Liver (tissue), 9 donors: ENCODE measurements around the gene ADISSP. TPM values are rescaled to one million over a fixed set of nuclear protein-coding genes. Genes with fewer than 3 reads are reported as not detected.

Experiments
- DNase-seq: peaks from one replicate; pipeline ENCODE4 v3.0.0-alpha.2; 2017; ENCODE audit warnings: low spot score
- H3K27ac ChIP-seq, 2 donors: one replicate each; pipeline ENCODE4 v1.7.0; 2013; ENCODE audit warnings: inconsistent platforms in 2 of 2, low read length in 2 of 2, control low read depth in 1 of 2, low read depth in 1 of 2, mild to moderate bottlenecking in 1 of 2
- H3K27me3 ChIP-seq, 4 donors: one replicate each; pipeline versions ENCODE4 v1.6.1 to v1.7.0; 2013; ENCODE audit warnings: low read length in 3 of 4, inconsistent platforms in 1 of 4, mild to moderate bottlenecking in 1 of 4, moderate library complexity in 1 of 4; ENCODE audit not compliant: control insufficient read depth in 4 of 4, insufficient read depth in 4 of 4
- H3K36me3 ChIP-seq, 4 donors: one replicate each; pipeline versions ENCODE4 v1.6.1 to v1.7.0; 2013; ENCODE audit warnings: low read length in 3 of 4, mild to moderate bottlenecking in 3 of 4, low read depth in 1 of 4, moderate library complexity in 1 of 4; ENCODE audit not compliant: control insufficient read depth in 4 of 4, insufficient read depth in 3 of 4
- H3K4me1 ChIP-seq, 4 donors: one replicate each; pipeline versions ENCODE4 v1.6.1 to v1.7.0; 2013; ENCODE audit warnings: low read length in 3 of 4, mild to moderate bottlenecking in 3 of 4, moderate library complexity in 1 of 4; ENCODE audit not compliant: control insufficient read depth in 4 of 4, insufficient read depth in 4 of 4
- H3K4me3 ChIP-seq, 3 donors: one replicate each; pipeline versions ENCODE4 v1.6.1 to v1.7.0; 2013; ENCODE audit warnings: low read length in 3 of 3, control low read depth in 1 of 3, low read depth in 1 of 3, mild to moderate bottlenecking in 1 of 3
- H3K9ac ChIP-seq, 2 donors: one replicate each; pipeline ENCODE4 v1.7.0; 2013; ENCODE audit warnings: low read length in 2 of 2, mild to moderate bottlenecking in 2 of 2, moderate library complexity in 2 of 2, control low read depth in 1 of 2, low read depth in 1 of 2
- H3K9me3 ChIP-seq, 4 donors: one replicate each; pipeline versions ENCODE4 v1.6.1 to v1.7.0; 2013; ENCODE audit warnings: low read length in 3 of 4; ENCODE audit not compliant: control insufficient read depth in 4 of 4
- ATF3 ChIP-seq: IDR thresholded peaks from 2 replicates; pipeline ENCODE4 v1.6.1; 2016; ENCODE audit warnings: antibody characterized with exemption
- EGR1 ChIP-seq, 2 donors: IDR thresholded peaks; 2 replicates each; pipeline ENCODE4 v1.6.1; 2016 to 2018; ENCODE audit warnings: antibody characterized with exemption in 2 of 2, low read depth in 2 of 2
- FOXA2 ChIP-seq: IDR thresholded peaks from 2 replicates; pipeline ENCODE4 v1.6.1; 2016; ENCODE audit warnings: antibody characterized with exemption
- GABPA ChIP-seq, 2 donors: IDR thresholded peaks in 1 of 2; conservative IDR thresholded peaks in 1 of 2; 2 replicates each; pipeline ENCODE4 v1.6.1; 2016; ENCODE audit warnings: antibody characterized with exemption in 2 of 2, mild to moderate bottlenecking in 1 of 2, moderate library complexity in 1 of 2
- HNF4A ChIP-seq, 2 donors: conservative IDR thresholded peaks; 2 replicates each; pipeline ENCODE4 v1.6.1; 2016; ENCODE audit warnings: antibody characterized with exemption in 2 of 2, mild to moderate bottlenecking in 2 of 2
- HNF4G ChIP-seq: IDR thresholded peaks from 2 replicates; pipeline ENCODE4 v1.6.1; 2016; ENCODE audit warnings: antibody characterized with exemption
- JUND ChIP-seq, 2 donors: IDR thresholded peaks; 2 replicates each; pipeline ENCODE4 v1.6.1; 2016; ENCODE audit warnings: antibody characterized with exemption in 2 of 2
- MAX ChIP-seq: IDR thresholded peaks from 2 replicates; pipeline ENCODE4 v1.6.1; 2016; ENCODE audit warnings: antibody characterized with exemption
- NR2F2 ChIP-seq: IDR thresholded peaks from 2 replicates; pipeline ENCODE4 v1.6.1; 2016; ENCODE audit warnings: antibody characterized with exemption
- RAD21 ChIP-seq, 2 donors: IDR thresholded peaks; 2 replicates each; pipeline ENCODE4 v1.6.1; 2016; ENCODE audit warnings: antibody characterized with exemption in 2 of 2, mild to moderate bottlenecking in 2 of 2
- REST ChIP-seq: IDR thresholded peaks from 2 replicates; pipeline ENCODE4 v1.6.1; 2016; ENCODE audit warnings: antibody characterized with exemption, mild to moderate bottlenecking
- TAF1 ChIP-seq: conservative IDR thresholded peaks from 2 replicates; pipeline ENCODE4 v1.6.1; 2016; ENCODE audit warnings: antibody characterized with exemption, mild to moderate bottlenecking
- YY1 ChIP-seq: IDR thresholded peaks from 2 replicates; pipeline ENCODE4 v1.6.1; 2016; ENCODE audit warnings: antibody characterized with exemption, mild to moderate bottlenecking
- WGBS: extraction: QIAGEN DNeasy Blood & Tissue Kit; methylation state at CpG from one replicate; pipeline ENCODE4 v1.1.7; 2013; 5-methylcytosine and 5-hydroxymethylcytosine counted together
- polyA plus RNA-seq, 2 donors: library from polyadenylated mRNA; stranded (reverse) in 1 of 2; unstranded in 1 of 2; fragments of 200-250 nt in 1 of 2; fragments of >200 nt in 1 of 2; fragmentation: Nextera tagmentation in 1 of 2; extraction: Ambion mirVana in 1 of 2; gene quantifications; one replicate each; pipeline versions ENCODE4 v1.2.1 to v1.2.3, GENCODE V29; 2013 to 2015
- total RNA-seq, 2 donors: library from RNA; depleted of rRNA; stranded (reverse); fragments of >200 nt; gene quantifications; one replicate each; pipeline ENCODE4 v1.2.3, GENCODE V29; 2014
- donor health status: healthy.
- donor health status: healthy.
- donor health status: healthy.
- donor health status: healthy.
- donor health status: healthy.

The ADISSP gene
- total and polyA plus RNA-seq, 4 donors: 3.8 to 27.3 (median 10.4) TPM

- H3K36me3 ChIP-seq: peaks cover 0 to 10% (median 4%) of the 10 kb centered on the region in 4 donors
- 88% methylated on average over 6 of the region's 6 CpGs for WGBS
- no peaks in the 10 kb centered on the region for H3K27me3 ChIP-seq
- H3K4me3 ChIP-seq: no peak overlapping the region
- TF ChIP-seq GABPA (IDR thresholded peaks at IDR 0.05 in 1 of 2, conservative IDR thresholded peaks at IDR 0.05 in 1 of 2) (no peak), YY1 (no peak), JUND (IDR thresholded peaks at IDR 0.05) (no peak), HNF4A (conservative IDR thresholded peaks at IDR 0.05) (no peak), NR2F2 (no peak), MAX (no peak), EGR1 (IDR thresholded peaks at IDR 0.05; ENCODE audit: low read depth in 2 of 2) (no peak), FOXA2 (no peak)
- no peak overlapping the region for H3K27ac ChIP-seq
- H3K9ac ChIP-seq: no peak overlapping the region
- DNase-seq: no peak
- peaks cover 17 to 37% (median 28%) of the 10 kb centered on the region in 4 donors for H3K4me1 ChIP-seq
- no peaks in the 10 kb centered on the region for H3K9me3 ChIP-seq
Observed at GRCh38 chr20:3803854-3804253, 36.3 kb upstream of the ADISSP start.

- H3K9me3 ChIP-seq: no peaks in the 10 kb centered on the region
- peaks cover 20 to 40% (median 32%) of the 10 kb centered on the region in 4 donors for H3K4me1 ChIP-seq
- no peaks in the 10 kb centered on the region for H3K27me3 ChIP-seq
- H3K27ac ChIP-seq: peak overlapping the region; percentile 30 to 71
- TF ChIP-seq HNF4G: no peak
- no peak for TF ChIP-seq TAF1
- TF ChIP-seq GABPA (IDR thresholded peaks at IDR 0.05 in 1 of 2, conservative IDR thresholded peaks at IDR 0.05 in 1 of 2): no peak
- no peak for TF ChIP-seq YY1
- TF ChIP-seq MAX: no peak
- no peak for TF ChIP-seq FOXA2
- no peak for TF ChIP-seq NR2F2
- TF ChIP-seq RAD21 (IDR thresholded peaks at IDR 0.05): no peak
- no peak for TF ChIP-seq ATF3
- TF ChIP-seq EGR1 (IDR thresholded peaks at IDR 0.05; ENCODE audit: low read depth in 2 of 2): no peak
- TF ChIP-seq REST: no peak
- H3K9ac ChIP-seq: no peak overlapping the region
- WGBS: 91% methylated on average over 14 of the region's 14 CpGs
- H3K4me3 ChIP-seq: no peak overlapping the region
- no peak for DNase-seq
- H3K36me3 ChIP-seq: peaks cover 0 to 10% (median 4%) of the 10 kb centered on the region in 4 donors
Observed at GRCh38 chr20:3803289-3803688, 35.7 kb upstream of the ADISSP start.
